ENCODE data around the gene TMEM117. TPM values are rescaled to one million over a fixed set of nuclear protein-coding genes. Genes with fewer than 3 reads are reported as not detected.
A peak's percentile ranks its signal among the peaks of the same experiment; 100 is the strongest.

TMEM117 gene
- total RNA-seq, 1 donor from 2014 or later, result 13.1 TPM

GRCh38 chr12:44287545-44287944 is 451.7 kb downstream of the TMEM117 start:
- Histone ChIP-seq H4K20me1 (ENCODE audit: insufficient read depth, low read length) (no peaks in the 10 kb centered on the region), H3K27me3 (ENCODE audit: insufficient read depth, low read length) (no peaks in the 10 kb centered on the region), H3K9ac (ENCODE audit: low read length) (no peak overlapping the region), H3K4me3 (ENCODE audit: insufficient read depth, low read depth, low read length) (no peak overlapping the region), H3K36me3 (ENCODE audit: insufficient read depth, low read length) (no peaks in the 10 kb centered on the region), H3K4me1 (ENCODE audit: insufficient read depth, low read length) (no peaks in the 10 kb centered on the region), H3K4me2 (ENCODE audit: low read length) (no peak overlapping the region), H2AFZ (ENCODE audit: low read depth, low read length) (no peak overlapping the region), H3K27ac (ENCODE audit: low read depth, low read length) (no peak overlapping the region), H3K79me2 (ENCODE audit: insufficient read depth, low read length) (no peaks in the 10 kb centered on the region), H3K9me3 (ENCODE audit: insufficient read depth, low read depth, low read length) (no peaks in the 10 kb centered on the region)
- FAIRE-seq, result no peak
- H3K36me3 Mint-ChIP-seq (ENCODE audit: low read depth, unreplicated experiment), result no peaks in the 10 kb centered on the region
- H3K4me1 Mint-ChIP-seq (ENCODE audit: low read depth, unreplicated experiment), result peaks cover 2% of the 10 kb centered on the region
- peak; percentile 22 for DNase-seq (ENCODE audit: low read depth)
- no peaks in the 10 kb centered on the region for H3K27me3 Mint-ChIP-seq (ENCODE audit: low read depth, unreplicated experiment)
- no peak overlapping the region for H3K27ac Mint-ChIP-seq (ENCODE audit: unreplicated experiment)
- peaks cover 4% of the 10 kb centered on the region for H3K9me3 Mint-ChIP-seq (ENCODE audit: unreplicated experiment)
- TF ChIP-seq CTCF (IDR thresholded peaks at IDR 0.05; ENCODE audit: insufficient read depth, low read depth, low read length), result no peak
- no peak for TF ChIP-seq EZH2 (IDR thresholded peaks at IDR 0.05; ENCODE audit: insufficient read depth, low read length)
- no peak overlapping the region for H3K4me3 Mint-ChIP-seq (ENCODE audit: unreplicated experiment)

GRCh38 chr12:44294649-44295048 is 458.8 kb downstream of the TMEM117 start:
- H3K27me3 ChIP-seq (ENCODE audit: insufficient read depth, low read length), result no peaks in the 10 kb centered on the region
- no peak overlapping the region for H3K27ac ChIP-seq (ENCODE audit: low read depth, low read length)
- no peaks in the 10 kb centered on the region for H3K9me3 ChIP-seq (ENCODE audit: insufficient read depth, low read depth, low read length)
- H3K4me1 ChIP-seq (ENCODE audit: insufficient read depth, low read length), result no peaks in the 10 kb centered on the region
- TF ChIP-seq CTCF (IDR thresholded peaks at IDR 0.05; ENCODE audit: insufficient read depth, low read depth, low read length), result no peak
- TF ChIP-seq EZH2 (IDR thresholded peaks at IDR 0.05; ENCODE audit: insufficient read depth, low read length), result no peak
- H3K36me3 ChIP-seq (ENCODE audit: insufficient read depth, low read length), result no peaks in the 10 kb centered on the region
- FAIRE-seq, result no peak
- Mint-ChIP-seq H3K27ac (ENCODE audit: unreplicated experiment) (no peak overlapping the region), H3K4me3 (ENCODE audit: unreplicated experiment) (no peak overlapping the region), H3K36me3 (ENCODE audit: low read depth, unreplicated experiment) (no peaks in the 10 kb centered on the region), H3K27me3 (ENCODE audit: low read depth, unreplicated experiment) (no peaks in the 10 kb centered on the region), H3K4me1 (ENCODE audit: low read depth, unreplicated experiment) (no peaks in the 10 kb centered on the region), H3K9me3 (ENCODE audit: unreplicated experiment) (peaks cover 3% of the 10 kb centered on the region)
- H3K79me2 ChIP-seq (ENCODE audit: insufficient read depth, low read length), result no peaks in the 10 kb centered on the region
- H4K20me1 ChIP-seq (ENCODE audit: insufficient read depth, low read length), result no peaks in the 10 kb centered on the region
- no peak overlapping the region for H3K9ac ChIP-seq (ENCODE audit: low read length)
- no peak for DNase-seq (ENCODE audit: low read depth)
- H3K4me3 ChIP-seq (ENCODE audit: insufficient read depth, low read depth, low read length), result no peak overlapping the region
- no peak overlapping the region for H3K4me2 ChIP-seq (ENCODE audit: low read length)
- H2AFZ ChIP-seq (ENCODE audit: low read depth, low read length), result no peak overlapping the region

GRCh38 chr12:44295958-44296623 is 460.2 kb downstream of the TMEM117 start:
- Histone ChIP-seq H3K4me2 (ENCODE audit: low read length) (no peak overlapping the region), H3K4me1 (ENCODE audit: insufficient read depth, low read length) (no peaks in the 10 kb centered on the region), H3K36me3 (ENCODE audit: insufficient read depth, low read length) (no peaks in the 10 kb centered on the region), H4K20me1 (ENCODE audit: insufficient read depth, low read length) (no peaks in the 10 kb centered on the region), H3K9me3 (ENCODE audit: insufficient read depth, low read depth, low read length) (no peaks in the 10 kb centered on the region), H3K27ac (ENCODE audit: low read depth, low read length) (no peak overlapping the region), H2AFZ (ENCODE audit: low read depth, low read length) (no peak overlapping the region), H3K9ac (ENCODE audit: low read length) (no peak overlapping the region), H3K27me3 (ENCODE audit: insufficient read depth, low read length) (no peaks in the 10 kb centered on the region), H3K4me3 (ENCODE audit: insufficient read depth, low read depth, low read length) (no peak overlapping the region), H3K79me2 (ENCODE audit: insufficient read depth, low read length) (no peaks in the 10 kb centered on the region)
- TF ChIP-seq CTCF (IDR thresholded peaks at IDR 0.05; ENCODE audit: insufficient read depth, low read depth, low read length), result no peak
- TF ChIP-seq EZH2 (IDR thresholded peaks at IDR 0.05; ENCODE audit: insufficient read depth, low read length), result no peak
- Mint-ChIP-seq H3K4me3 (ENCODE audit: unreplicated experiment) (no peak overlapping the region), H3K27me3 (ENCODE audit: low read depth, unreplicated experiment) (no peaks in the 10 kb centered on the region), H3K36me3 (ENCODE audit: low read depth, unreplicated experiment) (no peaks in the 10 kb centered on the region), H3K9me3 (ENCODE audit: unreplicated experiment) (peaks cover 3% of the 10 kb centered on the region), H3K4me1 (ENCODE audit: low read depth, unreplicated experiment) (no peaks in the 10 kb centered on the region), H3K27ac (ENCODE audit: unreplicated experiment) (no peak overlapping the region)
- FAIRE-seq (no peak), DNase-seq (ENCODE audit: low read depth) (no peak)
